Kidney (tissue), 14 donors: Measurements from ENCODE around the gene FAM171A1. TPM values are rescaled to one million over a fixed set of nuclear protein-coding genes. Genes with fewer than 3 reads are reported as not detected.

Experiments
- DNase-seq, 5 donors: peaks; one replicate each; pipeline ENCODE4 v3.0.0-alpha.2; 2013 to 2020
- FAIRE-seq: peaks from 2 replicates; lab custom pipeline; 2012; peaks lifted over from hg19 to GRCh38; lab: Jason Lieb, UNC
- H3K27ac ChIP-seq, 2 donors: one replicate each; pipeline ENCODE4 v1.7.0; 2013; ENCODE audit warnings: low read depth in 2 of 2, low read length in 2 of 2, inconsistent platforms in 1 of 2
- H3K27me3 ChIP-seq: one replicate; pipeline ENCODE4 v1.7.1; 2013; ENCODE audit warnings: low read length, inconsistent platforms; ENCODE audit not compliant: control insufficient read depth, insufficient read depth
- H3K36me3 ChIP-seq, 3 donors: one replicate each; pipeline versions ENCODE4 v1.7.0 to v1.7.1; 2013; ENCODE audit warnings: low read length in 3 of 3, control low read depth in 1 of 3, inconsistent platforms in 1 of 3; ENCODE audit not compliant: insufficient read depth in 3 of 3, control insufficient read depth in 2 of 3
- H3K4me1 ChIP-seq, 3 donors: one replicate each; pipeline versions ENCODE4 v1.7.0 to v1.7.1; 2013; ENCODE audit warnings: low read length in 3 of 3, inconsistent platforms in 1 of 3, low read depth in 1 of 3; ENCODE audit not compliant: control insufficient read depth in 2 of 3, insufficient read depth in 2 of 3
- H3K4me3 ChIP-seq, 3 donors: one replicate each; pipeline versions ENCODE4 v1.7.0 to v1.8.1; 2013; ENCODE audit warnings: low read length in 3 of 3, control low read depth in 1 of 3, inconsistent platforms in 1 of 3
- H3K9ac ChIP-seq, 3 donors: one replicate each; pipeline versions ENCODE4 v1.7.0 to v1.7.1; 2013; ENCODE audit warnings: low read length in 3 of 3, control low read depth in 1 of 3, inconsistent platforms in 1 of 3
- H3K9me3 ChIP-seq, 3 donors: one replicate each; pipeline versions ENCODE4 v1.7.0 to v1.7.1; 2013; ENCODE audit warnings: low read length in 3 of 3, control low read depth in 1 of 3, inconsistent platforms in 1 of 3; ENCODE audit not compliant: control insufficient read depth in 2 of 3, insufficient read depth in 1 of 3
- intact Hi-C: fragments of 100-400 bp; cut with DNase I; formaldehyde crosslinking; loops from one replicate; pipeline ENCODE4 v1.11.1; 2022
- polyA plus RNA-seq: library from polyadenylated mRNA; stranded (reverse); fragments of 350-450 nt; fragmentation: Illumina TruSeq; extraction: RNeasy Lipid Tissue Mini Kit (QIAGEN cat#74804); gene quantifications from one replicate; pipeline ENCODE4 v1.2.3, GENCODE V29; 2014; ENCODE audit warnings: low read depth, low replicate concordance; ENCODE audit not compliant: insufficient read depth
- total RNA-seq: library from RNA; stranded (reverse); fragmentation: NEBNext Ultra II Directional; extraction: Animal tissue kit (Norgen Biotek cat#: 25700); gene quantifications from one replicate; pipeline ENCODE4 v1.2.1, GENCODE V29; 2021
- TF ChIP-seq, protein P1 (sequence below): IDR thresholded peaks from 3 replicates; pipeline ENCODE4 v1.5.1; 2012; ENCODE audit warnings: mild to moderate bottlenecking, moderate library complexity, borderline replicate concordance; ENCODE audit not compliant: insufficient read depth; ENCODE audit errors: extremely low read depth
- donor health status: control.
- donor health status: control.
- donor health status: control.
- donor health status: control.
- donor health status: control.
- donor health status: DM: yes; HTN: yes; CAD: no.
- donor health status: Normal renal cell carcinoma (clear cell type).

FAM171A1 gene
- total and polyA plus RNA-seq, 2 donors from 2014 or later, result 30.4 to 53.0 TPM

DNA sequence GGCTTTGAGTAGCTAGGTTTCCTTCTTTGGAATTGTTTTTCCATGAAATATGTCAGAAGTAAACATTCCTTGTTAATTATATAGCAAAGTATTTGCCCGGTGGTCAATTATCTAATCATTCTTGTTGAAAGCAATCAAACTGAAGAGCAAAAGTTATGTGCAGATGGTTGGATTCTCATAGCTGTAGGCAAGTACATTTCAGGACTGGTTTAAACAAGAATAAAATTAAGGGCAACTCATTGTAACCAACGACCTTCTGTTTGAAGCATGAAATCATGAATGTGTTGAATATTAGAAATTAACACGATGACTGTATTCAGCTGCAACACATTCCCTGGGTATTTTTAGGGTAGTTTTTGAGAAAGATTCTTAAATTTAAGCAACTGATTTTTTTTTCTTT is 140.8 kb downstream of the FAM171A1 start:
- intact Hi-C loops, result no loop called here
- Histone ChIP-seq H3K36me3 (no peaks in the 10 kb centered on the region), H3K27ac (no peak overlapping the region), H3K27me3 (no peaks in the 10 kb centered on the region), H3K4me3 (no peak overlapping the region), H3K9me3 (no peaks in the 10 kb centered on the region), H3K4me1 (no peaks in the 10 kb centered on the region), H3K9ac (no peak overlapping the region)
- TF ChIP-seq, protein P1, sequence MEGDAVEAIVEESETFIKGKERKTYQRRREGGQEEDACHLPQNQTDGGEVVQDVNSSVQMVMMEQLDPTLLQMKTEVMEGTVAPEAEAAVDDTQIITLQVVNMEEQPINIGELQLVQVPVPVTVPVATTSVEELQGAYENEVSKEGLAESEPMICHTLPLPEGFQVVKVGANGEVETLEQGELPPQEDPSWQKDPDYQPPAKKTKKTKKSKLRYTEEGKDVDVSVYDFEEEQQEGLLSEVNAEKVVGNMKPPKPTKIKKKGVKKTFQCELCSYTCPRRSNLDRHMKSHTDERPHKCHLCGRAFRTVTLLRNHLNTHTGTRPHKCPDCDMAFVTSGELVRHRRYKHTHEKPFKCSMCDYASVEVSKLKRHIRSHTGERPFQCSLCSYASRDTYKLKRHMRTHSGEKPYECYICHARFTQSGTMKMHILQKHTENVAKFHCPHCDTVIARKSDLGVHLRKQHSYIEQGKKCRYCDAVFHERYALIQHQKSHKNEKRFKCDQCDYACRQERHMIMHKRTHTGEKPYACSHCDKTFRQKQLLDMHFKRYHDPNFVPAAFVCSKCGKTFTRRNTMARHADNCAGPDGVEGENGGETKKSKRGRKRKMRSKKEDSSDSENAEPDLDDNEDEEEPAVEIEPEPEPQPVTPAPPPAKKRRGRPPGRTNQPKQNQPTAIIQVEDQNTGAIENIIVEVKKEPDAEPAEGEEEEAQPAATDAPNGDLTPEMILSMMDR, result no peak
- no peak for FAIRE-seq
- no peak for DNase-seq

DNA sequence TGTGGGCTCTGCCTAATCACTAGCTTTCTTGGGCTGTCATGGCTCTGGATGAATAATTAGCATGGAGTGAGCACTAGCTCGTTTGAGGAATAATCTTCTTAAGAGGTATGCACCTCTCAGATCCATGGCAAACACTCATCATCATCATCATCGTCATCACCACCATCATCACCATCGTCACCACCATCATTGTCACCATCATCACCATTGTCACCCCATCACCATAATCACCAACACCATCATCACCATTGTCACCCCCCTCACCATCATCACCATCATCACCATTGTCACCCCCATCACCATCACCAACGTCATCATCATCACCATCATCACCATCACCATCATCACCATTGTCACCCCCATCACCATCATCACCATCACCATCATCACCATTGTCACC is 141.8 kb downstream of the FAM171A1 start:
- no peaks in the 10 kb centered on the region for H3K4me1 ChIP-seq
- no peak overlapping the region for H3K27ac ChIP-seq
- no peak overlapping the region for H3K9ac ChIP-seq
- no peaks in the 10 kb centered on the region for H3K36me3 ChIP-seq
- no peak for DNase-seq
- no peak for FAIRE-seq
- no peak overlapping the region for H3K4me3 ChIP-seq
- no peaks in the 10 kb centered on the region for H3K9me3 ChIP-seq
- intact Hi-C loops, result no loop called here
- H3K27me3 ChIP-seq, result no peaks in the 10 kb centered on the region
- TF ChIP-seq, protein P1, result no peak

DNA sequence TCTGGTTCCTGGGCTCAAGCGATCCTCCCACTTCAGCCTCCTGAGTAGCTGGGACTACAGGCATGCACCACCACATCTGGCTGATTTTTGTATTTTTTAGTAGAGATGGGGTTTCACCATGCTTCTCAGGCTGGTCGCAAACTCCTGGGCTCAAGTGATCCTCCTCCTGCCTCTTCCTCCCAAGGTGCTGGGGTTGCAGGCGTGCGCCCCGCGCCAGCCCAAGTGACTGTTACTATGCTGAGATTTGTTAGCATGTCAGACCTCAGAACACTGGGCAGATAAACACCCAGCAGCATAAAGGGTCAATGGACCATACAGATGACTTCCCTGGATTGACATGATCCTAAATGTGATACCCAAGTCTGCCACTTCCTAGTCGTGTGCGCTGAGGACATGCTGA is 142.7 kb downstream of the FAM171A1 start:
- no peak overlapping the region for H3K9ac ChIP-seq
- no peak for FAIRE-seq
- intact Hi-C loops, result no loop called here

More for the DNA sequence above, 142.7 kb downstream of the FAM171A1 start:
- no peak for DNase-seq
- Histone ChIP-seq H3K4me3 (no peak overlapping the region), H3K27ac (no peak overlapping the region), H3K4me1 (no peaks in the 10 kb centered on the region), H3K36me3 (no peaks in the 10 kb centered on the region), H3K9me3 (no peaks in the 10 kb centered on the region), H3K27me3 (no peaks in the 10 kb centered on the region)
- TF ChIP-seq, protein P1, result no peak
